Measurements from ENCODE around the gene MAPKAP1.

The MAPKAP1 gene

DNA sequence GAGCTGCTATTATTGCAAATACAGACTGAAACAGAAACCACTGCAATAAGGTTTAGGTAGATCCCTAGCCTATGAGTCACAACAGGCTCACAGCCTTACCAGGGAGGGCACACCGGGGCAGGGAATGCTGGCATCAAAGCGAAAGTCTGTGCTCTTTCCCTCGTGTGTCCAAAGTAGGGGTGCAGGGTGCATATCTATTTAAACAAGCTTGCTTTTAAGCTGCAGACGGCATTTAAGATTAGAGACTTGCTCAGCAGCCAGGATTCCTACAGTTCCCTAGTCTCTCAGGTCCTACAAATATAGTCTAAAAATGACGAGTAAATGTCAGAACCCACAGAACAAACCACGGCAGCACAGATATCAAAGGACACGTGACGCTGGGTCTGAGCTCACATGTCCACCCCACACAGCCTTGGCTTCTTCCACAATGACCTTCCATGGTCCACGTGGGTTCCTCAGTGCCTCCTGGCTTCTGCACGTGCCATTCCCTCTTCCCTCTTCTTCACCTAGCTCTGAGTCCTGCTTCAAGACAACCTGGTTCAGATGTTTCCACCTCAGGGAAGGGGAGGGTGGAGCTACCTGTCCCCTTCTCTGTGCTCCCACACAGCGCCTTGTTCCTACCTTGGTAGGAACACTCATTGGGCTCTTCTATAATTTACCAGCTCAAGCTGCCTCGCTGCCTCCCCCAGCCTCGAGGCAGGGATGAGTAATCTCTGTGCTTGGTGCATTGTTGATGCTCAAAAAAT, 193.2 kb downstream of the MAPKAP1 start:
- ATAC-seq (ENCODE audit: insufficient read depth, low read depth) (no peak), DNase-seq (no peak)
- Histone ChIP-seq H3K4me3 (ENCODE audit: low read depth in 1 of 2, low read length in 2 of 2) (no peak overlapping the region), H3K27ac (ENCODE audit: low read length) (no peak overlapping the region), H3K79me2 (ENCODE audit: insufficient read depth, low read length) (no peaks in the 10 kb centered on the region), H3K36me3 (ENCODE audit: insufficient read depth, low read length) (no peaks in the 10 kb centered on the region; the same call in 1 of the 2 replicates), H3K27me3 (ENCODE audit: insufficient read depth, low read length, poor library complexity) (no peaks in the 10 kb centered on the region), H2AFZ (ENCODE audit: low read depth, low read length) (no peak overlapping the region), H3K4me1 (ENCODE audit: insufficient read depth, low read length) (no peaks in the 10 kb centered on the region), H3K4me2 (ENCODE audit: insufficient read depth, low read length) (no peak overlapping the region), H3K9me3 (ENCODE audit: insufficient read depth, low read length, severe bottlenecking) (no peaks in the 10 kb centered on the region), H3K9ac (ENCODE audit: low read depth, low read length) (no peak overlapping the region), H4K20me1 (ENCODE audit: insufficient read depth, low read length) (peaks cover 3% of the 10 kb centered on the region; the same call in 1 of the 2 replicates)
- no peak for TF ChIP-seq EZH2 (IDR thresholded peaks at IDR 0.05; ENCODE audit: borderline replicate concordance, low read depth, low read length, severe bottlenecking)
- TF ChIP-seq, protein P1, sequence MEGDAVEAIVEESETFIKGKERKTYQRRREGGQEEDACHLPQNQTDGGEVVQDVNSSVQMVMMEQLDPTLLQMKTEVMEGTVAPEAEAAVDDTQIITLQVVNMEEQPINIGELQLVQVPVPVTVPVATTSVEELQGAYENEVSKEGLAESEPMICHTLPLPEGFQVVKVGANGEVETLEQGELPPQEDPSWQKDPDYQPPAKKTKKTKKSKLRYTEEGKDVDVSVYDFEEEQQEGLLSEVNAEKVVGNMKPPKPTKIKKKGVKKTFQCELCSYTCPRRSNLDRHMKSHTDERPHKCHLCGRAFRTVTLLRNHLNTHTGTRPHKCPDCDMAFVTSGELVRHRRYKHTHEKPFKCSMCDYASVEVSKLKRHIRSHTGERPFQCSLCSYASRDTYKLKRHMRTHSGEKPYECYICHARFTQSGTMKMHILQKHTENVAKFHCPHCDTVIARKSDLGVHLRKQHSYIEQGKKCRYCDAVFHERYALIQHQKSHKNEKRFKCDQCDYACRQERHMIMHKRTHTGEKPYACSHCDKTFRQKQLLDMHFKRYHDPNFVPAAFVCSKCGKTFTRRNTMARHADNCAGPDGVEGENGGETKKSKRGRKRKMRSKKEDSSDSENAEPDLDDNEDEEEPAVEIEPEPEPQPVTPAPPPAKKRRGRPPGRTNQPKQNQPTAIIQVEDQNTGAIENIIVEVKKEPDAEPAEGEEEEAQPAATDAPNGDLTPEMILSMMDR (IDR thresholded peaks at IDR 0.05; ENCODE audit: borderline replicate concordance, extremely low read depth, low read length, poor library complexity, severe bottlenecking) = no peak

- H3K4me1 ChIP-seq (ENCODE audit: insufficient read depth, low read length) = no peaks in the 10 kb centered on the region
- no peak overlapping the region for H3K27ac ChIP-seq (ENCODE audit: low read length)
Observed at GRCh38 chr9:125513303-125513667, 193.7 kb downstream of the MAPKAP1 start.

DNA sequence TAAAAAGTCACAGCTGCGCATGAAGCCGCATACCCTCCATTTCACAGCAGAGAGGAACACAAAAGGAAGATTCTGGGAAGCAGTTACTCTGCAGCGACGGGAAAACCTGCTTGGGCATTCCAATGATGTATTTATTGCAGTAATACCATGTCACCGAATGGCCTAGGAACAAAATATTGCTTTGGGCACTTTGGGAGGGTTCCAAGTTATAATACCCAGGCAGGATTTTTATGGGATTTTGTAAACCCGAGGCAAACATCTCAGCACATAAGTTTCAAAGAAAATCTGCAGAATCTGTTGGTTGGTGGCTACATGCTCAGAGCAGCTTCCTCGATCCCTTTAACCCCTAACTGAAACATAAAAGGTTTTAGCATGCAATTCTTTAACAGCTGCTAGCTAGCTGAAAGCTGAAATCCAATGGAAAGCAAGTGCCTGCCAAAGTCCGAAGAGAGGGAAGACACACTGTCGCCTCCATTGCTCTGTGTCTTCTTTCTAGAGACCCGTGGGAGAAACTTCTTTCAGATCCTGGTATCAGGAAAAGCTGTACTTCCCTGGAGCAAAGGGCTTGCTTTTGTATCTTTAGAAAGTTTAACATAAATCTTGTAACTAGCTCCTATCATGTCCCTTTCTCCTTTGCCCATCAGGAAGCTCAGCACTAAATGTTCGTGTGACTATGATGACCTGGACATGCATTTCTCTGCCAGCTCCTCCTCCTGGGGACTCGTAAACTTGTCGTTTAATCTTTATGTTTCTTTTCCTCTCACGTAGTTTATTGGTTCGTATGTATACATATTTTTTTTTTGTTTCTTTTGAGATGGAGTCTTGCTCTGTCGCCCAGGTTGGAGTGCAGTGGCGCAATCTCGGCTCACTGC, 195.0 kb downstream of the MAPKAP1 start:
- H3K4me3 ChIP-seq (ENCODE audit: low read depth in 1 of 2, low read length in 2 of 2) = no peak overlapping the region
- H3K36me3 ChIP-seq (ENCODE audit: insufficient read depth, low read length) = no peaks in the 10 kb centered on the region
- H4K20me1 ChIP-seq (ENCODE audit: insufficient read depth, low read length) = peaks cover 3% of the 10 kb centered on the region; the same call in 1 of the 2 replicates
- H3K79me2 ChIP-seq (ENCODE audit: insufficient read depth, low read length) = no peaks in the 10 kb centered on the region
- no peak for ATAC-seq (ENCODE audit: insufficient read depth, low read depth)
- H3K4me1 ChIP-seq (ENCODE audit: insufficient read depth, low read length) = no peaks in the 10 kb centered on the region
- no peak overlapping the region for H2AFZ ChIP-seq (ENCODE audit: low read depth, low read length)
- no peaks in the 10 kb centered on the region for H3K27me3 ChIP-seq (ENCODE audit: insufficient read depth, low read length, poor library complexity)
- H3K9me3 ChIP-seq (ENCODE audit: insufficient read depth, low read length, severe bottlenecking) = no peaks in the 10 kb centered on the region
- H3K9ac ChIP-seq (ENCODE audit: low read depth, low read length) = no peak overlapping the region
- H3K4me2 ChIP-seq (ENCODE audit: insufficient read depth, low read length) = no peak overlapping the region
- no peak overlapping the region for H3K27ac ChIP-seq (ENCODE audit: low read length)
- no peak for TF ChIP-seq EZH2 (IDR thresholded peaks at IDR 0.05; ENCODE audit: borderline replicate concordance, low read depth, low read length, severe bottlenecking)
- TF ChIP-seq, protein P1 (IDR thresholded peaks at IDR 0.05; ENCODE audit: borderline replicate concordance, extremely low read depth, low read length, poor library complexity, severe bottlenecking) = no peak
- no peak for DNase-seq

More at GRCh38 chr9:125513303-125513667, 193.7 kb downstream of the MAPKAP1 start:
- H3K79me2 ChIP-seq (ENCODE audit: insufficient read depth, low read length) = no peaks in the 10 kb centered on the region
- no peak for TF ChIP-seq EZH2 (IDR thresholded peaks at IDR 0.05; ENCODE audit: borderline replicate concordance, low read depth, low read length, severe bottlenecking)
- TF ChIP-seq, protein P1 (IDR thresholded peaks at IDR 0.05; ENCODE audit: borderline replicate concordance, extremely low read depth, low read length, poor library complexity, severe bottlenecking) = no peak
- no peak overlapping the region for H3K4me2 ChIP-seq (ENCODE audit: insufficient read depth, low read length)
- no peak overlapping the region for H2AFZ ChIP-seq (ENCODE audit: low read depth, low read length)
- ATAC-seq (ENCODE audit: insufficient read depth, low read depth) = no peak
- H3K9me3 ChIP-seq (ENCODE audit: insufficient read depth, low read length, severe bottlenecking) = no peaks in the 10 kb centered on the region
- H3K9ac ChIP-seq (ENCODE audit: low read depth, low read length) = no peak overlapping the region
- no peak overlapping the region for H3K4me3 ChIP-seq (ENCODE audit: low read depth in 1 of 2, low read length in 2 of 2)
- no peaks in the 10 kb centered on the region for H3K27me3 ChIP-seq (ENCODE audit: insufficient read depth, low read length, poor library complexity)
- DNase-seq = no peak
- H4K20me1 ChIP-seq (ENCODE audit: insufficient read depth, low read length) = peaks cover 3% of the 10 kb centered on the region; the same call in 1 of the 2 replicates
- H3K36me3 ChIP-seq (ENCODE audit: insufficient read depth, low read length) = no peaks in the 10 kb centered on the region; the same call in 1 of the 2 replicates

All from DND-41 (cell line).